SU-DHL-6 (cell line): Measurements from ENCODE around the gene MGRN1.

Source experiments
- H2AFZ ChIP-seq: fragments of 200-600 bp; sonication (generic); 2 replicates; pipeline ENCODE4 v1.6.1; 2014; ENCODE audit warnings: low read depth, mild to moderate bottlenecking, moderate library complexity, mixed read lengths, antibody characterized with exemption, low read length; ENCODE audit not compliant: severe bottlenecking
- H3F3A ChIP-seq: fragments of 200-600 bp; shearing (Covaris generic); 2 replicates; pipeline ENCODE4 v1.6.0; 2016; ENCODE audit warnings: antibody characterized with exemption, mild to moderate bottlenecking; ENCODE audit not compliant: insufficient read depth
- H3K27ac ChIP-seq: fragments of 200-600 bp; sonication (generic); 2 replicates; pipeline ENCODE4 v1.5.1; 2016; ENCODE audit warnings: low read depth, mild to moderate bottlenecking, low read length, moderate library complexity, mixed read lengths
- H3K27me3 ChIP-seq: fragments of 200-600 bp; sonication (generic), shearing (Covaris generic); 2 replicates; pipeline ENCODE4 v1.6.0; 2014; ENCODE audit warnings: mild to moderate bottlenecking, low read length
- H3K36me3 ChIP-seq: fragments of 200-600 bp; sonication (generic); 2 replicates; pipeline ENCODE4 v1.6.1; 2014; ENCODE audit warnings: mild to moderate bottlenecking, low read length, mixed read lengths
- H3K4me2 ChIP-seq: fragments of 300-600, 200-600 bp; shearing (Covaris generic), sonication (generic); 2 replicates; pipeline ENCODE4 v1.6.0; 2014; ENCODE audit warnings: low read length, low read depth, mild to moderate bottlenecking; ENCODE audit not compliant: poor library complexity, severe bottlenecking
- H3K4me3 ChIP-seq: fragments of 200-600 bp; sonication (generic); 2 replicates; pipeline ENCODE4 v1.5.1; 2014; ENCODE audit warnings: antibody characterized with exemption, low read length, mild to moderate bottlenecking, mixed read lengths; ENCODE audit not compliant: insufficient read depth, poor library complexity, severe bottlenecking
- H3K79me2 ChIP-seq: fragments of 200-600 bp; sonication (generic); 2 replicates; pipeline ENCODE4 v1.6.1; 2014; ENCODE audit warnings: mild to moderate bottlenecking, low read length, moderate library complexity; ENCODE audit not compliant: insufficient read depth
- H3K9ac ChIP-seq: fragments of 200-600 bp; sonication (generic); 2 replicates; pipeline ENCODE4 v1.7.0; 2014; ENCODE audit warnings: mild to moderate bottlenecking, low read length
- H3K9me2 ChIP-seq: fragments of 200-600 bp; sonication (generic); replicated peaks from 2 replicates; pipeline ENCODE4 v1.6.1; 2014; ENCODE audit warnings: low read length; ENCODE audit not compliant: insufficient read depth
- H3K9me3 ChIP-seq: fragments of 200-600 bp; sonication (generic); 2 replicates; pipeline ENCODE4 v1.6.1; 2014; ENCODE audit warnings: low read length, mixed read lengths; ENCODE audit not compliant: insufficient read depth
- H4K20me1 ChIP-seq: fragments of 200-600 bp; sonication (generic); 2 replicates; pipeline ENCODE4 v1.6.1; 2014; ENCODE audit warnings: low read depth, mild to moderate bottlenecking, antibody characterized with exemption, low read length, moderate library complexity, mixed read lengths
- CTCF ChIP-seq: fragments of 200-600 bp; sonication (generic); IDR thresholded peaks from one replicate; pipeline ENCODE4 v1.5.1; 2017; ENCODE audit warnings: antibody characterized with exemption, mild to moderate bottlenecking, low read length, moderate library complexity; ENCODE audit not compliant: insufficient read depth, poor library complexity, severe bottlenecking
- EZH2phosphoT487 ChIP-seq: fragments of 200-600 bp; sonication (generic), shearing (Covaris generic); conservative IDR thresholded peaks from 2 replicates; pipeline ENCODE4 v1.6.1; 2018; ENCODE audit warnings: mild to moderate bottlenecking, antibody characterized with exemption, low read length, moderate library complexity, mixed read lengths

The MGRN1 gene

GRCh38 chr16:4610011-4611005 is 14.3 kb upstream of the MGRN1 start:
- Histone ChIP-seq H2AFZ (no peak overlapping the region), H3K9me3 (no peaks in the 10 kb centered on the region), H3K36me3 (no peaks in the 10 kb centered on the region), H3K27me3 (no peaks in the 10 kb centered on the region), H3K79me2 (peaks cover 11% of the 10 kb centered on the region; the same call in 1 of the 2 replicates), H3K9ac (no peak overlapping the region), H3K4me3 (no peak overlapping the region), H3K4me2 (no peak overlapping the region), H3K27ac (no peak overlapping the region), H4K20me1 (no peaks in the 10 kb centered on the region), H3F3A (no peaks in the 10 kb centered on the region), H3K9me2 (no peaks in the 10 kb centered on the region)
- no peak for TF ChIP-seq EZH2phosphoT487
- no peak for TF ChIP-seq CTCF

GRCh38 chr16:4611337-4612021 is 13.1 kb upstream of the MGRN1 start:
- no peaks in the 10 kb centered on the region for H3K27me3 ChIP-seq
- H3K9me3 ChIP-seq = no peaks in the 10 kb centered on the region
- no peaks in the 10 kb centered on the region for H3K36me3 ChIP-seq
- H3F3A ChIP-seq = 0 out of 2 replicates have a peak, but pooled peaks cover 4% of the 10 kb centered on the region
- no peak overlapping the region for H3K9ac ChIP-seq
- TF ChIP-seq EZH2phosphoT487 (no peak), CTCF (no peak)
- peaks cover 11% of the 10 kb centered on the region; the same call in 1 of the 2 replicates for H3K79me2 ChIP-seq
- no peaks in the 10 kb centered on the region for H4K20me1 ChIP-seq
- H2AFZ ChIP-seq = no peak overlapping the region
- no peak overlapping the region for H3K27ac ChIP-seq
- no peak overlapping the region for H3K4me2 ChIP-seq
- H3K4me3 ChIP-seq = no peak overlapping the region
- no peaks in the 10 kb centered on the region for H3K9me2 ChIP-seq

- H3K27ac ChIP-seq = no peak overlapping the region
- no peaks in the 10 kb centered on the region for H3K9me3 ChIP-seq
- no peaks in the 10 kb centered on the region for H4K20me1 ChIP-seq
- no peaks in the 10 kb centered on the region for H3K27me3 ChIP-seq
- no peak overlapping the region for H3K9ac ChIP-seq
- no peak overlapping the region for H3K4me3 ChIP-seq
- no peaks in the 10 kb centered on the region for H3K9me2 ChIP-seq
- no peak overlapping the region for H2AFZ ChIP-seq
- 0 out of 2 replicates have a peak, but pooled peaks cover 4% of the 10 kb centered on the region for H3F3A ChIP-seq
- H3K4me2 ChIP-seq = no peak overlapping the region
- H3K79me2 ChIP-seq = peaks cover 11% of the 10 kb centered on the region; the same call in 1 of the 2 replicates
- TF ChIP-seq CTCF = no peak
- TF ChIP-seq EZH2phosphoT487 = no peak
- H3K36me3 ChIP-seq = no peaks in the 10 kb centered on the region
Measured at GRCh38 chr16:4612474-4612931, 12.1 kb upstream of the MGRN1 start.
